ENCODE data around the gene AGER.

- no peak for TF ChIP-seq CTCF (IDR thresholded peaks at IDR 0.05)
- TF ChIP-seq POLR2A (IDR thresholded peaks at IDR 0.05): no peak
Measured at GRCh38 chr6:32181148-32181702, 2.8 kb downstream of the AGER start.
